HG02642 (cell line): Measurements from ENCODE around the gene BLOC1S2.
"Not testable (repeated sequence)": the region's sequence is repeated elsewhere in the genome, so short reads cannot be mapped to it uniquely, and the experiment has no call there.

Source experiments
- ATAC-seq: cut with Tn5 transposase; IDR thresholded peaks from one replicate; pipeline ENCODE4 v1.9.1; 2021; ENCODE audit warnings: mild to moderate bottlenecking; ENCODE audit not compliant: unreplicated experiment, poor library complexity

BLOC1S2 gene

DNA sequence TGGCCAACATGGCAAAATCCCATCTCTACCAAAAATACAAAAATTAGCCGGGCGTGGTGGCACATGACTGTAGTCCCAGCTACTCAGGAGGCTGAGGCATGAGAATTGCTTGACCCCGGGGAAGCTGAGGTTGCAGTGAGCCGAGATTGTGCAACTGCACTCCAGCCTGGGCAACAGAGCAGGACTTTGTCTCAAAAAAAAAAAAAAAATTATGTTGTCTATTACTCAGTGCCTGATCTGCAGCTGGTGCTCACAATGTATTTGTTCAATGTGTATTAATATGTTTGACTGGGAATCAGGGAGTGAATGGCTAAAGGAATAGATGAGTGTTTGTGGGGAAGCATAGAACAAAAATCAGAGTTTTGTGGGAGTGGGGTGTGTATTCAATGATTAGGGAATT lies 5.8 kb upstream of the BLOC1S2 start:
- ATAC-seq: not testable (repeated sequence)

GRCh38 chr10:100291356-100291755 lies 4.9 kb upstream of the BLOC1S2 start:
- ATAC-seq: no peak

DNA sequence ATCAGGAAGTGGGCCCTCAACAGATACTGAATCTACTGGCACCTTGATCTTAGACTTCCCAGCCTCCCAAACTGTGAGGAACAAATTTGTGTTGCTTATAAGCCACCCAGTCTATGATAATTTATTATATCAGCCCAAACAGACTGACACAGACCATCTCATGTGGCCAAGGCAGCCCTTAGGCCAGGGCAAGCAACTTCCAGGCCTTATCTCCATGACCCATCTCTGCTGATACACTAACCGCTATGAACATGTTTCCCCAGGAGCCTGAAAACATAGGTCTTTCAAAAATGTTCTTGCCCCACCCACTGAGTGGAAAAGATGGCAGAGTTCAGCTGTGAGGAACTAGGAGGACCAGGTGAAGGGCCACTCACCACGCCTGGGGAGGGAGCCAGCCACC lies 3.2 kb upstream of the BLOC1S2 start:
- ATAC-seq: no peak

GRCh38 chr10:100288196-100288595 lies 1.7 kb upstream of the BLOC1S2 start:
- ATAC-seq: no peak

DNA sequence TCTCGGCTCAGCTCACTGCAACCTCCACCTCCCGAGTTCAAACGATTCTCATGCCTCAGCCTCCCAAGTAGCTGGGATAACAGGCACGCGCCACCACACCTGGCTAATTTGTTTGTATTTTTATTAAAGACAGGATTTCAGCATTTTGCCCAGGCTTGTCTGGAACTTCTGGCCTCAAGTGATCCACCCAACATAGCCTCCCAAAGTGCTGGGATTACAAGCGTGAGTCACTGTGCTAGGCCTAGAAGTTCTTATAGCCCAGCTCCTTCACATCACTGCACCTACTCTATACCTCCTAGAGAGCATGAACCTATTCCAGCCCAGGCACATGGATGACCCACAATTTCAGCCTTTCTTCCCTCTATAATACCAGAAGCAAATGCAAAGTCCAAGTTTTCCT lies 1.3 kb upstream of the BLOC1S2 start:
- ATAC-seq: no peak

DNA sequence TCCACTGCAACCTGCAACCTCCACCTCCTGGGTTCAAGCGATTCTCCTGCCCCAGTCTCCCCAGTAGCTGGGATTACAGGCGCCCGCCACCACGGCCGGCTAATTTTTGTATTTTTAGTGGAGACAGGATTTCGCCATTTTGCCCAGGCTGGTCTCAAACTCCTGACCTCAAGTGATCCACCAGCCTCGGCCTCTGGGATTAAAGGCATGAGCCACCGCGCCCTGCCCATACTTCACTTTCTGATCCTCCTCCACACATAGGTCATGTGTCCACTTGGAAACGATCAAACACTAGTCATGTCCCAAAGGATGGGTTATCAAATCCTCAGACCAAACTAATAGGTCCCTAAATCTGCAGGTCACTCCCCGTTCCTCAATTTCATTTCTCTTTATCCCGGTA lies 1.2 kb downstream of the BLOC1S2 start:
- ATAC-seq: not testable (repeated sequence)

DNA sequence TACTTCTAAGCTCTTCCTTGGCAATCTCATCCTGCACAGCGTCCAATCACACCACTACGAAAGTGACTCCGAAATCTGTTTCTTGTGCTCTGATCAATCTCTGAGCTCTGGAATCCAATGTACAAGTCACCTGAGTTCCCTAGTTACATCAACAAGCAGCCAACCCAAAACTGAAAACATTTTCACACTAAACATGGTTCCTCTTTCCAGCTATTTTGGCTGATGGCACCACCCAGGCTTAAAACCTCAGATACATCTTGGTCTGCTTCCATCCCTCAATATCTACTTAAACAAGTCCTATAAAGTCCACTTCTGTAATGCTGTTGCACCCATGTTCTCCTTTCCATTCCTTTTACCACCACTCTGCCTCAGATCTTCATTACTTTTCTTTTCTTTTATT lies 3.6 kb downstream of the BLOC1S2 start:
- no peak for ATAC-seq

DNA sequence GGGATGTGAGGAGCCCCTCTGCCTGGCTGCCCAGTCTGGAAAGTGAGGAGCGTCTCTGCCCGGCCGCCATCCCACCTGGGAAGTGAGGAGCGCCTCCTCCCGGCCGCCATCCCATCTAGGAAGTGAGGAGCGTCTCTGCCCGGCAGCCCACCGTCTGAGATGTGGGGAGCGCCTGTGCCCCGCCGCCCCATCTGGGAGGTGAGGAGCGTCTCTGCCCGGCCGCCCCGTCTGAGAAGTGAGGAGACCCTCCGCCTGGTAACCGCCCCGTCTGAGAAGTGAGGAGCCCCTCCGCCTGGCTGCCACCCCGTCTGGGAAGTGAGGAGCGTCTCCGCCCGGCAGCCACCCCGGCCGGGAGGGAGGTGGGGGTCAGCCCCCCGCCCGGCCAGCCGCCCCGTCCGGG lies 9.5 kb downstream of the BLOC1S2 start:
- not testable (repeated sequence) for ATAC-seq

DNA sequence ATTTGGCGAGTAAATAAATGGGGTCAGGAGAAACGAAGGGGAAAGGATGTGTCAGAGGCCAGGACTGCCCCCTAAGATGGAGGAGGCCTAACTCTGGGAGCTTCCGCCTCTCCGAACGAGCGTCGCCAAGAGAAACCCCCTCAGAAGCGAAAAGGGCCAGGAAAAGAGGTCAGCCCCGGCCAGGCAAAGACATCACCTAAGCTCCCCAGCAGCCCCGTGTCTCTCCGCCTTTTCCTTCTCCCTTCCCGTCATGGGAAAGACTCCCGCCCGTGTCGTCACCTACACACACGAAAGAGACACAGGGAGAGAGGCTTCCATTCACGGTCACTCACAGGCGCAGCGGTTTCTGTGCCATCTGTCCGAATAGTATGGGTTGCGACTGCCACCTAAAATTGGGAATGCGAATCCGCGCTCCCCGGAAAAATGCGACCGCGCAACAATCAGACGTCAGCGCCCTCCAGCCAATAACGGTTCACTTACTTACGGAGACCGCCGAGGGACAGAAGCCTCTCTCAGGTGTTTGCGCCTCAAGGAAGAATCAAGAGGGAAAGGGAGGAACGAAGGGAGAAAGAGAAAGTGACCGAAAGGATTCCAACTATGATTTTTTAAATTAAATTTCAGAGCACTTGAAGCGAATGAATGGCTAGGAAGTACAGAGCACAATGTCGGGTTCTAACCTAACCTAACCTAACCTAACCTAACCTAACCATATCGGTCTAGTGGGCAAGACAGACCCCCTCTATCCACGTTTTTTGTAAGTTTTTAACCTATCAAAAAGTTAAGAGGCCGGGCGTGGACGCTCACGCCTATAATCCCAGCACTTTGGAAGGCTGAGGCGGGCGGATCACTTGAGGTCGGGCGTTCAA lies 19.0 kb downstream of the BLOC1S2 start, which contains the start of gene CWF19L1:
Gene CWF19L1 (minus strand): TSS at position 400 of the 866 bp plus-strand sequence. CDS start 45 bp downstream, at position 355.
- peak; percentile 78 for ATAC-seq

DNA sequence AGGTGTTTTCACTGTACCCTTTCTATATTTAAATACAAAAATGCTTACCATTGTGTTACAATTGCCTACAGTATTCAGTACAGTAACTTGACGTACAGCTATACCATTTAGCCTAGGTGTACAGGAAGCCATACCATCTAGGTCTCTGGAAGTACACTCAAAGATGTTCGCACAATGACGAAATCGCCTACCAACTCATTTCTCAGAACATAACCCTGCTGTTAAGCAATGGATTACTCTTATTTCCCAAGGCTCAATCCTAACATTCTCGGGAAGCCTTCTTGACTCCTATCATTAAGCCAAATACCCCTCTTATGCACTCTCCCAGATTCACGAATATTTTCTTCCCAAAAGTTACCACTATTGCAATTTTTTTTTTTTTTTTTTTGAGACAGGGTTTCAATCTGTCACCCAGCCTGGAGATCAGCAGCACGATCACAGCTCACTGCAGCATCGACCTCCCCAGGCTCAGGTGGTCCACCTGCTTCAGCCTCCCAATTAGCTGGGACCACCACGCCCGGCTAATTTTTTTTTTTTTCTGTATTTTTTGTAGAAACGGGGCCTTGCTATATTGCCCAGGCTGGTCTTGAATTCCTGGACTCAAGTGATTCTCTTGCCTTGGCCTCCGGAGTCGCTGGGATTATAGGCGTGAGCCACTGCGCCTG lies 20.5 kb downstream of the BLOC1S2 start:
- no peak for ATAC-seq

GRCh38 chr10:100254191-100254590 lies 32.3 kb downstream of the BLOC1S2 start:
- no peak for ATAC-seq

- no peak for ATAC-seq
Observed at GRCh38 chr10:100253041-100253440, 33.4 kb downstream of the BLOC1S2 start.

DNA sequence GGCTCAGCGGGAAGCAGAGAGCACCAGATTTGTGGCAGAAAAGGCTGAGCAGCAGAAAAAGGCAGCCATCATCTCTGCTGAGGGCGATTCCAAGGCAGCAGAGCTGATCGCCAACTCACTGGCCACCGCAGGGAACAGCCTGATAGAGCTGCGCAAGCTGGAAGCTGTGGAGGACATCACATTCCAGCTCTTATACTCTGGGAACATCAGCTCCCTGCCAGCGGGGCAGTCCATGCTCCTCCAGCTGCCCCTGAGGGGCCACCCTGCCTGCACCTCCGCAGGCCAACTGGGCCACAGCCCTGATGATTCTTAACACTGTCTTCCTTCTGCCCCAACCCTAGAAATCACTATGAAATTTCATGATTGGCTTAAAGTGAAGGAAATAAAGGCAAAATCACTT lies 37.7 kb downstream of the BLOC1S2 start:
- ATAC-seq: no peak

DNA sequence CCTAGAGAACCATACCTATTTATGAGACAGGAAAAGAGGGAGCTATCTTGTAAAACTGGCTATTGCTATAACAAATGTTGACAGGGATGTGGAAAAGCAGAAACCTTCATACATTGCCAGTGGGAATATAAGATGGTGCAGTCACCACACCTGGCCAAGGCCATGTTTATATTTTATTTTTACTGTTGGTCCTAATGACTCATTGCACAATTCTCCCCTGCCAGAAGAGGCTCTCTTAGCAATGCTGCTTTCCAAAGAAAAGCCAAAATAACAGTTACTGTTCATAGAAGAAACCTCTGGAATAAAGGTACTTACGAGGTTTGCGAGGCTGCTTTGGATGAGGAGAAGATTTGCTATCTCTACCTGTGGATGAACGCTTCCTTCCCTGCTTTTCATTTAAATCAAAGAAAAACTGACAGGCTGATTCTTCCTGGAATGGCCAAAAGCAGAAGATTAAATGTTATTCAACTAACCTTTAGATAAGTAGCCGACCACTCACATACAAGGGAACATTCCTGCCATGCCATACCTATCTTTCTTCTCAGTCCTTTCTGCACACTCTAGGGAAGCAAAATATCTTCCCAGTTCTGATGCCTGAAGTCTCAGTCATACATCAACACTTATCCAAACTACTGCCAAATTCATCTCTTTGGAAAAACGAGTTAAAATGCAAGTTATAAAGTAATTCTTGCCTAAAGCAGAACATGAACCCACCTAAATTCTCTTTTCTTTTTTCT lies 40.8 kb downstream of the BLOC1S2 start:
- ATAC-seq: no peak

DNA sequence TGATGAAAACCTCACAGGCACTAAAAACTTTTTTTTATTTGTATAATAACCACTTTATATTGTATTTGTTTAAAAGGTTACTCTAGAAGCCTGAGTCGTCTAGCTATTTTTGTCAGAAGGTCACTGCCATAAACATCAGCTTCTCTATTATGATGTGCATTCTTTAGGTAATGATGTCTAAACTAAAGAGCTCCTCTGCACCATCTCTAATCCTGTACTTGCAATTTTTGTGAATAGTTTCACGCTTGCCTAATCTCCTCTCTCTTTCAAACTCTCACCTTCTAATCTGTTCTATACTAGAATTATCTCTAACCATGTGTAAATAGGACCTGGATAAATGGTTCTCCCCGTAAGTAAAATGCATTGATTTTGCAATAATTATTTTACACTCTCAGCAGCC lies 46.6 kb downstream of the BLOC1S2 start:
- no peak for ATAC-seq

- ATAC-seq: no peak
Observed at GRCh38 chr10:100238429-100238828, 48.1 kb downstream of the BLOC1S2 start.

GRCh38 chr10:100232101-100232500 lies 54.4 kb downstream of the BLOC1S2 start:
- ATAC-seq: no peak

GRCh38 chr10:100229819-100230422 lies 56.6 kb downstream of the BLOC1S2 start:
- ATAC-seq: no peak

GRCh38 chr10:100223879-100224278 lies 62.6 kb downstream of the BLOC1S2 start:
- no peak for ATAC-seq
